ENCODE results near the gene ISOC2. TPM values are rescaled to one million over a fixed set of nuclear protein-coding genes. Genes with fewer than 3 reads are reported as not detected.

ISOC2 gene
- total RNA-seq, 1 donor from 2014 or later: 33.2 TPM

- FAIRE-seq (no peak), DNase-seq (ENCODE audit: low read depth) (no peak)
- H3K4me3 ChIP-seq (ENCODE audit: low read depth, low read length): no peak overlapping the region
- H3K36me3 ChIP-seq (ENCODE audit: control insufficient read depth, insufficient read depth, low read length): no peaks in the 10 kb centered on the region
- TF ChIP-seq, protein P1, sequence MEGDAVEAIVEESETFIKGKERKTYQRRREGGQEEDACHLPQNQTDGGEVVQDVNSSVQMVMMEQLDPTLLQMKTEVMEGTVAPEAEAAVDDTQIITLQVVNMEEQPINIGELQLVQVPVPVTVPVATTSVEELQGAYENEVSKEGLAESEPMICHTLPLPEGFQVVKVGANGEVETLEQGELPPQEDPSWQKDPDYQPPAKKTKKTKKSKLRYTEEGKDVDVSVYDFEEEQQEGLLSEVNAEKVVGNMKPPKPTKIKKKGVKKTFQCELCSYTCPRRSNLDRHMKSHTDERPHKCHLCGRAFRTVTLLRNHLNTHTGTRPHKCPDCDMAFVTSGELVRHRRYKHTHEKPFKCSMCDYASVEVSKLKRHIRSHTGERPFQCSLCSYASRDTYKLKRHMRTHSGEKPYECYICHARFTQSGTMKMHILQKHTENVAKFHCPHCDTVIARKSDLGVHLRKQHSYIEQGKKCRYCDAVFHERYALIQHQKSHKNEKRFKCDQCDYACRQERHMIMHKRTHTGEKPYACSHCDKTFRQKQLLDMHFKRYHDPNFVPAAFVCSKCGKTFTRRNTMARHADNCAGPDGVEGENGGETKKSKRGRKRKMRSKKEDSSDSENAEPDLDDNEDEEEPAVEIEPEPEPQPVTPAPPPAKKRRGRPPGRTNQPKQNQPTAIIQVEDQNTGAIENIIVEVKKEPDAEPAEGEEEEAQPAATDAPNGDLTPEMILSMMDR (IDR thresholded peaks at IDR 0.05; ENCODE audit: insufficient read depth, low read length, severe bottlenecking): no peak
- H3K27me3 ChIP-seq (ENCODE audit: control insufficient read depth, insufficient read depth, low read length): no peaks in the 10 kb centered on the region
Measured at GRCh38 chr19:55459950-55460657, 1.3 kb downstream of the ISOC2 start.

DNA sequence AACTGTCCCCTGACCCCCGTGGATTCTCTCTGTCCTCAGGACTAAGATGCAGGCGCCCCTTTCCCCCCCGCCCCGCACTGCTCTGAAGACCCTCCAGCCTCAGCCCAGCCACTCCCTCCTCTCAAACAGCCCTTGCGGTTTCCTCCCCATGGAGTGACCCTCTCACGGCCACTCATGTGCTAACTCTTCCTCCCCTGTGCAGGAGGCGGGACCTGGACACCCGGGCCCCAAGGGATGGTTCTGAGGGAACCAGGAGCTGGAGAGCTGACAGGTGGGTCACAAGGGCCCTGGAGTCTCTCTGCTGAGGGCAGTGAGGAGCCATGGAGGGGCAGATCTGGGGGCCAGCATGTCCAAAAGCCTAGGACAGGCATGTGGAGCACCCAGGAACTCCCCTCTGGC lies 1.9 kb downstream of the ISOC2 start:
- no peaks in the 10 kb centered on the region for H3K36me3 ChIP-seq (ENCODE audit: control insufficient read depth, insufficient read depth, low read length)
- TF ChIP-seq, protein P1 (IDR thresholded peaks at IDR 0.05; ENCODE audit: insufficient read depth, low read length, severe bottlenecking): no peak
- DNase-seq (ENCODE audit: low read depth): no peak
- no peaks in the 10 kb centered on the region for H3K27me3 ChIP-seq (ENCODE audit: control insufficient read depth, insufficient read depth, low read length)
- no peak for FAIRE-seq
- H3K4me3 ChIP-seq (ENCODE audit: low read depth, low read length): no peak overlapping the region

DNA sequence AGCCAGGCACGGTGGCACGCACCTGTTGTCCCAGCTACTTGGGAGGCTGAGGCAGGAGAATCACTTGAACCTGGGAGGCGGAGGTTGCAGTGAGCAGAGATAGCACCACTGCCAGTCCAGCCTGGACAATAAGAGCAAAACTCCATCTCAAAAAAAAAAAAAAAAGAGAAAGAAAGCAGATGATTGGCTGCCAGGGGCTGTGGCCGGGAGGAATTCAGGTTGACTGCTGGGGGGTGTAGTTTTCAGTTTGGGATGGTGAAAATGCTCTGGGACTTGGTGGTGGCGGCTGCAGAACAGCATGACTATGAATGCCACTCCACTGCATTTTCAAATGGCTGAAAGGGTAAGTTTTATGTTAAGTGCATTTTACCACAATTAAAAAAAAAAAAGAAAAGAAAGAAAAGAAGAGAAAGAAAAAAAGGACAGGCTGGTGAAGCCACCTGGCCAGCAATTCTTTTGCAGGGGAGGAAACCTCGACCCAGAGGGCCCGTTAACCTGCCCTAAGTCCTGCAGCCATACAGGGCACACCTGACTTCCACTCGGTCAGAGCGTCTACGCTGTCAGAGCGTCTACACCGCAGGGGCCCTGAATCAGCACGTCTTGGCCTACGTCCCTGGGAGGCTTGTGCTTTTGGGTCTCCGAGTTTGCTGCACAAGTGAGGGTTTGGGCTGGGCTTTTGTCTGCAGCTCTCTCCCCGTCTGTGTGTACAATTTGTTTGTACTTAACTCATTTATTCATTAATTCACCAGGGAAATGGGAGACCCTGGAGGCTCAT lies 3.6 kb downstream of the ISOC2 start:
- H3K27me3 ChIP-seq (ENCODE audit: control insufficient read depth, insufficient read depth, low read length): no peaks in the 10 kb centered on the region
- no peak overlapping the region for H3K4me3 ChIP-seq (ENCODE audit: low read depth, low read length)
- TF ChIP-seq, protein P1 (IDR thresholded peaks at IDR 0.05; ENCODE audit: insufficient read depth, low read length, severe bottlenecking): no peak
- no peaks in the 10 kb centered on the region for H3K36me3 ChIP-seq (ENCODE audit: control insufficient read depth, insufficient read depth, low read length)
- DNase-seq (ENCODE audit: low read depth) (no peak), FAIRE-seq (no peak)

DNA sequence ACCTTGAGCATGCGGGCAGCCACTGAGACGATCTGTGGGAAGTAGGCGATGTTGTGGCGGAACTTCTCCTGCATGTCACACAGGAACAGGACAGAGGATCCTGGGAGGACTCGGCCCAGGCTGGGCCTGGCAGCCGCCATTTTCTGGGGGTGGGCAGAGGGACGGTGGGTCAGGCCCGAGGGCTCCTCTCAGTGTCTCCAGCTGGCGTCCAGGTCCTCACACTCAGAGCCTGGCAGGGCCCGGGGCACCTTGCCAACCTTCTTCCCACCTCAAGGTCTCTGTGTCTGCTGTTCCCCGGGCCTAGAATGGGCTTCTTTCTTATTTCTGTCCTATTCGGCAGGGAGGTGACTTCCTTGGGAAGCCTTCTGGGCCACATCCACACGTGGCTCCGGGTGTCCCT lies 5.1 kb downstream of the ISOC2 start:
- no peak for FAIRE-seq
- DNase-seq (ENCODE audit: low read depth): no peak
- Histone ChIP-seq H3K4me3 (ENCODE audit: low read depth, low read length) (no peak overlapping the region), H3K27me3 (ENCODE audit: control insufficient read depth, insufficient read depth, low read length) (peaks cover 8% of the 10 kb centered on the region), H3K36me3 (ENCODE audit: control insufficient read depth, insufficient read depth, low read length) (no peaks in the 10 kb centered on the region)
- TF ChIP-seq, protein P1 (IDR thresholded peaks at IDR 0.05; ENCODE audit: insufficient read depth, low read length, severe bottlenecking): no peak

GRCh38 chr19:55455576-55456235 lies 5.7 kb downstream of the ISOC2 start:
- TF ChIP-seq, protein P1 (IDR thresholded peaks at IDR 0.05; ENCODE audit: insufficient read depth, low read length, severe bottlenecking): no peak
- Histone ChIP-seq H3K4me3 (ENCODE audit: low read depth, low read length) (no peak overlapping the region), H3K27me3 (ENCODE audit: control insufficient read depth, insufficient read depth, low read length) (peaks cover 8% of the 10 kb centered on the region), H3K36me3 (ENCODE audit: control insufficient read depth, insufficient read depth, low read length) (no peaks in the 10 kb centered on the region)
- FAIRE-seq (no peak), DNase-seq (ENCODE audit: low read depth) (no peak)
